ENCODE results near the gene SESN2. TPM values are rescaled to one million over a fixed set of nuclear protein-coding genes. Genes with fewer than 3 reads are reported as not detected.

The SESN2 gene
- total RNA-seq, 1 experiment from 2014 or later, result 118 TPM

DNA sequence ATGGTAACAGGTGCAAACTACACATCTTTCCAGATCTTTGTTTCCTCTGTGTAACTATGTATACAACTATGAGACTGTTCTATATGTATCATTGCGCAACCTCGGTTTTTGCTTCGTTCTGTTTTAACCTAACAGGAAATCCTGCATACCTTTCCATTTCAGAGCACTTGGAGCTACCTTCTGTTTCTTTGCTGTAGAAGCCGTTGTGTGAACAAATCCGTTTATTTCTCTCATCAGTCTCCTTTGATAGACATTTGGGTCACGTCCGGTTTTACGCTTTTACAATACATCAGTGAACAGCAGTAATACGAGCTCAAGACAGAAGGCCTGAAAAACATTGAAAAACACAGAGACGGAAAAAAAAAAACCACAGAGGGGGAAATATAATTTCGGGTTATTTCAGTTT, 12.9 kb upstream of the SESN2 start:
- POLR2A ChIA-PET, result interaction anchor here (0.6 to 12.1 kb wide), 23 partner anchors 11 to 397 kb away, joined by 3 to 362 read pairs (median 5); partner anchors contain the start of genes ATP5IF1, DNAJC8, MED18 and PHACTR4
- CTCF ChIA-PET, result interaction anchor here (4.2 kb wide), 1 partner anchor 9 kb away, joined by 13 read pairs; no protein-coding TSS in a partner anchor
- BruUV-seq (replicated peaks), result TSS peak; percentile 63
- no peaks in the 10 kb centered on the region for H3K9me3 Mint-ChIP-seq (ENCODE audit: unreplicated experiment)
- no peaks in the 10 kb centered on the region for H3K27me3 Mint-ChIP-seq (ENCODE audit: insufficient read depth, unreplicated experiment)
- DNase-seq (ENCODE audit: unreplicated experiment), result peak; percentile 77
- peaks cover 10% of the 10 kb centered on the region for H3K36me3 Mint-ChIP-seq (ENCODE audit: insufficient read depth, unreplicated experiment)
- H3K4me1 Mint-ChIP-seq (ENCODE audit: insufficient read depth, unreplicated experiment), result peaks cover 47% of the 10 kb centered on the region
- intact Hi-C loops (cut with micrococcal nuclease), result loop anchor here (5.0 kb wide), 2 partner anchors 161 to 271 kb away; no protein-coding TSS in a partner anchor
- TF ChIP-seq, protein P1, sequence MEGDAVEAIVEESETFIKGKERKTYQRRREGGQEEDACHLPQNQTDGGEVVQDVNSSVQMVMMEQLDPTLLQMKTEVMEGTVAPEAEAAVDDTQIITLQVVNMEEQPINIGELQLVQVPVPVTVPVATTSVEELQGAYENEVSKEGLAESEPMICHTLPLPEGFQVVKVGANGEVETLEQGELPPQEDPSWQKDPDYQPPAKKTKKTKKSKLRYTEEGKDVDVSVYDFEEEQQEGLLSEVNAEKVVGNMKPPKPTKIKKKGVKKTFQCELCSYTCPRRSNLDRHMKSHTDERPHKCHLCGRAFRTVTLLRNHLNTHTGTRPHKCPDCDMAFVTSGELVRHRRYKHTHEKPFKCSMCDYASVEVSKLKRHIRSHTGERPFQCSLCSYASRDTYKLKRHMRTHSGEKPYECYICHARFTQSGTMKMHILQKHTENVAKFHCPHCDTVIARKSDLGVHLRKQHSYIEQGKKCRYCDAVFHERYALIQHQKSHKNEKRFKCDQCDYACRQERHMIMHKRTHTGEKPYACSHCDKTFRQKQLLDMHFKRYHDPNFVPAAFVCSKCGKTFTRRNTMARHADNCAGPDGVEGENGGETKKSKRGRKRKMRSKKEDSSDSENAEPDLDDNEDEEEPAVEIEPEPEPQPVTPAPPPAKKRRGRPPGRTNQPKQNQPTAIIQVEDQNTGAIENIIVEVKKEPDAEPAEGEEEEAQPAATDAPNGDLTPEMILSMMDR (IDR thresholded peaks at IDR 0.05; ENCODE audit: unreplicated experiment), result no peak
- peak overlapping the region; percentile 80 for H3K4me3 Mint-ChIP-seq (ENCODE audit: unreplicated experiment)
- peak overlapping the region; percentile 91 for H3K27ac Mint-ChIP-seq (ENCODE audit: low read depth, unreplicated experiment)

GRCh38 chr1:28247612-28248272, 11.6 kb upstream of the SESN2 start:
- TF ChIP-seq, protein P1 (IDR thresholded peaks at IDR 0.05; ENCODE audit: unreplicated experiment), result no peak
- peaks cover 10% of the 10 kb centered on the region for H3K36me3 Mint-ChIP-seq (ENCODE audit: insufficient read depth, unreplicated experiment)
- H3K4me1 Mint-ChIP-seq (ENCODE audit: insufficient read depth, unreplicated experiment), result peaks cover 42% of the 10 kb centered on the region
- no TSS peak for BruUV-seq (replicated peaks)
- H3K27ac Mint-ChIP-seq (ENCODE audit: low read depth, unreplicated experiment), result peak overlapping the region; percentile 91
- ChIA-PET POLR2A (interaction anchor here (0.6 to 12.1 kb wide), 32 partner anchors 12 to 629 kb away, joined by 3 to 362 read pairs (median 8); partner anchors contain the start of genes ATP5IF1, DNAJC8, EYA3 and GMEB1), CTCF (interaction anchor here (0.5 to 4.2 kb wide), 30 partner anchors 10 to 466 kb away, joined by 3 to 46 read pairs (median 4); partner anchors contain the start of genes ATP5IF1 and SESN2)
- no peaks in the 10 kb centered on the region for H3K9me3 Mint-ChIP-seq (ENCODE audit: unreplicated experiment)
- peak overlapping the region; percentile 80 for H3K4me3 Mint-ChIP-seq (ENCODE audit: unreplicated experiment)
- H3K27me3 Mint-ChIP-seq (ENCODE audit: insufficient read depth, unreplicated experiment), result no peaks in the 10 kb centered on the region
- intact Hi-C loops (cut with micrococcal nuclease), result loop anchor here (2.0 to 5.0 kb wide), 4 partner anchors 111 to 270 kb away; partner anchors contain the start of gene PHACTR4
- no peak for DNase-seq (ENCODE audit: unreplicated experiment)

- H3K9me3 Mint-ChIP-seq (ENCODE audit: unreplicated experiment), result no peaks in the 10 kb centered on the region
- CTCF ChIA-PET, result interaction anchor here (0.5 to 4.2 kb wide), 42 partner anchors 10 to 467 kb away, joined by 3 to 46 read pairs (median 4); partner anchors contain the start of genes ATP5IF1, MED18 and SESN2
- peak overlapping the region; percentile 80 for H3K4me3 Mint-ChIP-seq (ENCODE audit: unreplicated experiment)
- peak overlapping the region; percentile 84 for H3K27ac Mint-ChIP-seq (ENCODE audit: low read depth, unreplicated experiment)
- H3K36me3 Mint-ChIP-seq (ENCODE audit: insufficient read depth, unreplicated experiment), result peaks cover 10% of the 10 kb centered on the region
- POLR2A ChIA-PET, result interaction anchor here (0.5 to 12.1 kb wide), 41 partner anchors 12 to 1550 kb away, joined by 3 to 362 read pairs (median 6); partner anchors contain the start of genes ATP5IF1, DNAJC8, EYA3 and GMEB1
- DNase-seq (ENCODE audit: unreplicated experiment), result peak; percentile 84
- intact Hi-C loops (cut with micrococcal nuclease), result loop anchor here (1.0 to 5.0 kb wide), 5 partner anchors 11 to 269 kb away; partner anchors contain the start of genes PHACTR4 and SESN2
- peaks cover 42% of the 10 kb centered on the region for H3K4me1 Mint-ChIP-seq (ENCODE audit: insufficient read depth, unreplicated experiment)
- H3K27me3 Mint-ChIP-seq (ENCODE audit: insufficient read depth, unreplicated experiment), result no peaks in the 10 kb centered on the region
- no TSS peak for BruUV-seq (replicated peaks)
- TF ChIP-seq, protein P1 (IDR thresholded peaks at IDR 0.05; ENCODE audit: unreplicated experiment), result peak; percentile 81
Observed at GRCh38 chr1:28248273-28249012, 10.9 kb upstream of the SESN2 start.
